Activated naive CD4-positive, alpha-beta T cell treated with anti-CD3 and anti-CD28 coated beads, Interleukin-2, amount 10 ng/mL, durations not matched to agents 7 days and 5 days (primary cell): ENCODE measurements around the gene TBC1D22A.

Experiments used
- CTCF ChIA-PET: fragments of 350-600 bp; sonication (Branson Sonifier 250); formaldehyde crosslinking; loops from one replicate; lab custom pipeline; 2021; ENCODE audit warnings: antibody characterized with exemption; lab: Charles Lee
- DNase-seq: peaks from one replicate; pipeline ENCODE4 v3.0.0-alpha.2; 2020
- H3K27ac Mint-ChIP-seq: one replicate; pipeline ENCODE4 v1.8.0; 2021; ENCODE audit warnings: mild to moderate bottlenecking, moderate library complexity, mixed read lengths
- H3K27me3 Mint-ChIP-seq: one replicate; pipeline ENCODE4 v1.8.0; 2021; ENCODE audit warnings: mild to moderate bottlenecking, mixed read lengths
- H3K36me3 Mint-ChIP-seq: one replicate; pipeline ENCODE4 v1.8.0; 2021; ENCODE audit warnings: mixed read lengths
- H3K4me1 Mint-ChIP-seq: one replicate; pipeline ENCODE4 v1.8.0; 2021; ENCODE audit warnings: mixed read lengths
- H3K4me3 Mint-ChIP-seq: one replicate; pipeline ENCODE4 v1.8.0; 2021; ENCODE audit warnings: mild to moderate bottlenecking, moderate library complexity, mixed read lengths
- H3K9me3 Mint-ChIP-seq: one replicate; pipeline ENCODE4 v1.8.0; 2021; ENCODE audit warnings: mixed read lengths

TBC1D22A gene

DNA sequence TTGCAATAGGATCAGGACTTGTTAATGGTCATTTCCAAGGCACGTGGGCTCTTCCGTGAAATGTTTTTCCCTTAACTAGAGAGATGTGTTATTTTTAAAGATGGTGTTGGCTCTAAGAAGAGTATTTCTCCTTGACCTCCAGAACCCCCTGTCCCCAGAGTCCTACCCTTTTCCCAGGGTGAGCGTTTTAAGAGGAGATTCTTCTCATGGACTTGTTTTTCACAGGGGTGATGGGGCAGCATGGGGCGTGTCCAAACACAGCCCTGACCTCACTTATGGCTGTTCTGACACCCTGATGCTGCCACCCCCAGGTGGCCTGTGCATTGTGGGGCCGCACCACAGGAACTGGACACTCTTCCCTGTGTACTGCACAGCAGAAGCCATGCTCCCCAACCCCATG, 335.7 kb downstream of the TBC1D22A start:
- Mint-ChIP-seq H3K4me1 (no peaks in the 10 kb centered on the region), H3K4me3 (no peak overlapping the region), H3K27ac (no peak overlapping the region), H3K36me3 (peaks cover 3% of the 10 kb centered on the region), H3K27me3 (no peaks in the 10 kb centered on the region), H3K9me3 (peaks cover 4% of the 10 kb centered on the region)
- DNase-seq: no peak
- CTCF ChIA-PET: no interaction called here

DNA sequence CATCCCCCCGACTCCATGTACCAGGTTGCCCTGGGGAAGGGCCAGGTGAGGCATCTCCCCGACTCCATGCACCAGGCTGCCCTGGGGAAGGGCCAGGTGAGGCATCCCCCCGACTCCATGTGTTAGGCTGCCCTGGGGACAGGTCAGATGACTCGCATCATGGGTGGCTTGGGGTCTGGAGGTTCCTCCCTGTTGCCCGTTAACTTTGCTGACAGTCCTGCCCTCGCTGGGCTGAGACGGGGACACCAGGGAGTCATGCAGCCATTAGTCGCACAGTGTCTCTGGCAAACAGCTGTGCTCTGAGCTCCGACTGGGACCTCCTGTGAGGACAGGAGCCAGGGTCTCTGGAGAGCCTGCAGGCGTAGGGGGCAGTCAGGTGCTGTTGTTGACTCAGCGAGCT, 336.1 kb downstream of the TBC1D22A start:
- no peak overlapping the region for H3K27ac Mint-ChIP-seq
- no peaks in the 10 kb centered on the region for H3K27me3 Mint-ChIP-seq
- peaks cover 4% of the 10 kb centered on the region for H3K9me3 Mint-ChIP-seq
- peaks cover 3% of the 10 kb centered on the region for H3K36me3 Mint-ChIP-seq
- no peak overlapping the region for H3K4me3 Mint-ChIP-seq
- H3K4me1 Mint-ChIP-seq: no peaks in the 10 kb centered on the region
- DNase-seq: no peak
- CTCF ChIA-PET: no interaction called here

DNA sequence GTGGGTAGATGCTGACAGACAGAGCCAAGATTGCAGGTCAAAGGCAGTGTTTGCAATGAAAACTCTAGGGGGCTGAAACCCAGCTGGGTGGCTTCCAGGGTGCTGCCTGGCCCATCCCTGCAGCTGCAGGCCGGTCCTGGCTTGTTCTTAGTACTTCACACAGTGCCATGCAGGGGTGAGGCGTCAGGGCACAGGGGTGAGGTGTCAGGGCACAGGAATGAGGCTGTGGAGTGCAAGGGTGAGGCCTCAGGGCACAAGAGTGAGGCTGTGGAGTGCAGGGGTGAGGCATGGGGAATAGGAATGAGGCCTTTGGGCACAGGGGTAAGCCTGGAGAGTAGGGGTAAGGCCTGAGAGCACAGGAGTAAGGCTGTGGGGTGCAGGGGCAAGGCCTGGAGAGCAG, 337.6 kb downstream of the TBC1D22A start:
- CTCF ChIA-PET: no interaction called here
- peaks cover 3% of the 10 kb centered on the region for H3K36me3 Mint-ChIP-seq
- DNase-seq: no peak
- no peak overlapping the region for H3K27ac Mint-ChIP-seq
- H3K9me3 Mint-ChIP-seq: peaks cover 1% of the 10 kb centered on the region
- H3K4me1 Mint-ChIP-seq: no peaks in the 10 kb centered on the region
- H3K27me3 Mint-ChIP-seq: no peaks in the 10 kb centered on the region
- no peak overlapping the region for H3K4me3 Mint-ChIP-seq

DNA sequence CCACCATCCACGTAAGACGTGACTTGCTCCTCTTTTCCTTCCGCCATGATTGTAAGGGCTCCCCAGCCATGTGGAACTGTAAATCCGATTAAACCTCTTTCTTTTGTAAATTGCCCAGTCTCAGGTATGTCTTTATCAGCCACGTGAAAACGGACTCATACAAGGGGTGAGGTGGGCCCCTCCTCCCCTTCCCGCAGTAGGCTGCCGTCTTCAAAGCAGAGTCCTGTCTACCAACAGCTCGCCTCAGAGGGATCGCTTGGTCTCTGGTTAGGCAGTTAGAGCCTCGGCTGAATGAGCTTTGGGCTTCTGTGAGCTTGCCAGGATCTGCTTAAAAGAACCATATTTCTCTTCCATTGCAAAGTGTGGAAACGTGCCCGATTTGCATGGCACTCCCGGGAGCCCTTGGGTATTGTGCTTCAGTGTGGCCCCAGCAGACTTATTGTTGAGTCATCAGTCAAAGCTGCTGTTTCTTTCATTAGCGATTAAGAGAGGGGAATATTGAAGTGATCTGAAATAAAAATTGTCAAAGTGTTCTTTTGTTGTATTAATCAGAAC, 338.3 kb downstream of the TBC1D22A start:
- Mint-ChIP-seq H3K27me3 (no peaks in the 10 kb centered on the region), H3K4me3 (no peak overlapping the region), H3K27ac (no peak overlapping the region), H3K36me3 (peaks cover 3% of the 10 kb centered on the region), H3K9me3 (peaks cover 1% of the 10 kb centered on the region), H3K4me1 (no peaks in the 10 kb centered on the region)
- no peak for DNase-seq
- CTCF ChIA-PET: no interaction called here

DNA sequence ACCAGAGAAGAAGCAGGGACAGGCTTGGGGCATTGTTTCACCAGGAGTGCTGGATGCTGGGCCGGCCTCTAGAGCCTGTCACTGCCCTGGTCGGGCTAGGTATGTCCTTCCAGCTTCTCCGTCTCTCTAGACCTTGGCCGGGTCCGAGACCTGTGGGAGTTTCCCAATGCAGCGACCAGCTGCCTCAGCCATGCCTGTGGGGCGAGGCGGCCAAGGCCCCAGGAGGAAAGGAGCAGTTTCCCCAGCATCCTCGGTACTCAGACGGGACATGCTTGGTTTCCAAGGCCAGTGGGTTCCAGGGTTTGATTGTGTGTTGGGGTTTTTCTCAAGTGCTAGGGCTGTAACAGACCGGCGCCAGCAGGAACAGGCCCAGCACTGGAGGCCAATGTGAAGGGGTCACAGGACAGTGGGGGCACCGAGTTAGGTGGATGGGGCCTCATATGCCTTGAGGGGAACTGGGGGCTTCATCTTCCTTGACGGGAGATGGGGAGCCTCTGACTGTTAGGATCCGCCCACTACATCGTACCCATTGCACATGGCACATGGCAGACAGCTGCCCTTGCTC, 339.0 kb downstream of the TBC1D22A start:
- Mint-ChIP-seq H3K9me3 (peaks cover 1% of the 10 kb centered on the region), H3K27ac (no peak overlapping the region), H3K4me3 (no peak overlapping the region), H3K27me3 (no peaks in the 10 kb centered on the region), H3K4me1 (no peaks in the 10 kb centered on the region), H3K36me3 (peaks cover 3% of the 10 kb centered on the region)
- no peak for DNase-seq
- CTCF ChIA-PET: no interaction called here

DNA sequence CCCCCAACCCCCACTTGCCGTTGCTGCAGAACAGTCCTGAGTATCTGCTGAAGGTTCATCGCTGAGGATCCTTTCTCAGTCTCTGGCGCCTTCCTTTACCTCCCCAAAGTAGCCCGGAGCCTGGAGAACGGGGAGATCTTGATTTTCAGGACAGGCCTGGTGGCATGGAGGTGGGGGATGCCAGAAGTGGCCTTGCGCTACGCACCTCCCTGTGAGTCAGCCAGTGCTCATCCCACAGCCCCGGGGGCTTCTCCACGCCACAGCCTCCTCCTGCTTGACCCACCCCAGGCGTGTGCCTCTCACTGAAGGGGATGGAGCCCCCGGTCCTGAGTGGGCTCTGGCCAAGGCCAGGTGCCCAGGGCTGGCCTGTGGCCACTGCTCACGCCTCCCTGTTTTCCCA, 339.6 kb downstream of the TBC1D22A start:
- Mint-ChIP-seq H3K4me3 (no peak overlapping the region), H3K36me3 (peaks cover 3% of the 10 kb centered on the region), H3K27me3 (no peaks in the 10 kb centered on the region), H3K4me1 (no peaks in the 10 kb centered on the region), H3K27ac (no peak overlapping the region), H3K9me3 (peaks cover 1% of the 10 kb centered on the region)
- CTCF ChIA-PET: no interaction called here
- DNase-seq: no peak

DNA sequence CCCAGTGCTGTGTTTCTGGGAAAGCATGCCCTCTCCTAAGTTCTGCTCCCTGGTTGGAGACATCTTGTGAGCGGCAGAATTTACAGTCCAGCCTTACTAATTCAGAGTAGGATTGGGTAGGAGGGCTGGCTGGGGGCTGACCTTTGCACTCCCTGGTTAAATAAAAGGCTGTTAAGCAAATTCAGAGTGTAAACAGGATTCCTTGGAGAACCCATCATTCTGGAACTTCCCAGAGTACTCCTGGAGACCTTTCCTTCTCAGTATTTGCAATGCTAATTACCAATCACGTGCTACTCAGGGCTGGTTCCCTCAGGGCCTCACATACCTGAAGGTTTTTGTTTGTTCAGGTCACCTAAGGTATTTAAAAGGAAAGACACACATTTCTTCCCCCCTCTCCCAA, 340.2 kb downstream of the TBC1D22A start:
- Mint-ChIP-seq H3K36me3 (peaks cover 3% of the 10 kb centered on the region), H3K4me3 (no peak overlapping the region), H3K27me3 (no peaks in the 10 kb centered on the region), H3K9me3 (peaks cover 1% of the 10 kb centered on the region), H3K4me1 (no peaks in the 10 kb centered on the region), H3K27ac (no peak overlapping the region)
- CTCF ChIA-PET: no interaction called here
- DNase-seq: no peak

DNA sequence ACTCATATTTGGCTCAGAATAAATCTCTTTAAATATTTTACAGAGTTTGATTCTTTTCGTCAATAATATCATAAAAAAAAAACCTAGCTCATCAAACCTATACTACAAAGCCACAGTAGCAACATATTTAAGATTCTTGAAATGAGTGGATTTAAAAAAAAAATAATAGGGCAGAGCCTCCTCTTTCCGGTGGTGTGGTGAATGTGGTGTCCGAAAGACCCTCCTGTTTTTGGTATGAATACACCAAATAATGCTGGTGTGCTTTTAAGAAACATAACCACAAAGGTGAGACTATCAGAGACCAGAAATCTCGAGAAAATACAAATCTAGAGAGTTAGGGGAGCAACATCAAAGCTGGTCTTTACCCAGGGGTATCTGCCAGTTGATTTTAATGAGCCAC, 342.6 kb downstream of the TBC1D22A start:
- Mint-ChIP-seq H3K27ac (no peak overlapping the region), H3K36me3 (peaks cover 3% of the 10 kb centered on the region)
- CTCF ChIA-PET: no interaction called here

DNA sequence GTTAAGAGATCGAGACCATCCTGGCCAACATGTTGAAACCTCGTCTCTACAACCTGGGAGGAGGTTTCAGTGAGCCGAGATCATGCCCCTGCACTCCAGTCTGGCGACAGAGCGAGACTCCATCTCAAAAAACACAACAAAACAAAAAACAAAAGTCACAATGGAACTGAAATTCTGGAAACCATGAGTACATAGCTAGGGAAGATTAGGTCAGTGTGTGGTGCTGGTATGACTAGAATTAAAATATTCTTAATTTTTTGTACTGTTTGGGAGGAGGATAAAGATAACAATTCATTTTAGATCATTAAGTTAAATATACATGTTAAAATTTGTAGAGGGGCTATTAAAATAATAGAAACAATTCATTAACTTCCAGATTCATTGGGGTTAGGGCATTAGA, 344.4 kb downstream of the TBC1D22A start:
- Mint-ChIP-seq H3K27ac (no peak overlapping the region), H3K27me3 (no peaks in the 10 kb centered on the region), H3K4me1 (no peaks in the 10 kb centered on the region), H3K4me3 (no peak overlapping the region), H3K9me3 (no peaks in the 10 kb centered on the region), H3K36me3 (no peaks in the 10 kb centered on the region)
- CTCF ChIA-PET: no interaction called here
- DNase-seq: no peak

More for the DNA sequence above, 342.6 kb downstream of the TBC1D22A start:
- DNase-seq: no peak
- Mint-ChIP-seq H3K27me3 (no peaks in the 10 kb centered on the region), H3K4me3 (no peak overlapping the region), H3K9me3 (peaks cover 1% of the 10 kb centered on the region), H3K4me1 (no peaks in the 10 kb centered on the region)

DNA sequence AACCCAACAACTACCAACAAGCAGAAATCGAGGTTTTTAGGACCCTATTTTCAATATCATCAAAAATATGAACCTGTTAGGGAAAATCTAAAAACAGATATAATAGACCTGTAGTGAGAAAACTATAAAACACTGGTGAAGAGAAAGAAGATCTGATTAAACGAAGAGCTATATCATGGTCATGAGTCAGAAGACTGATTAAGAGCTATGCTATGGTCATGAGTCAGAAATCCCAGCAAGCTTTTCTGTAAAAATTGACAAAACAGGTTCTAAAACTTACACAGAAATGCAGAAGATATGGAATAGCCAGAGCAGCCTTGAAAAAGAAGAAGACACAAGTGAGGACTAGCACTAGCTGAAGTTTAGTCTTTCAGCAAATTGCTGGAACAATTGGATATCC, 345.0 kb downstream of the TBC1D22A start:
- H3K4me3 Mint-ChIP-seq: no peak overlapping the region
- no peaks in the 10 kb centered on the region for H3K9me3 Mint-ChIP-seq
- no peaks in the 10 kb centered on the region for H3K36me3 Mint-ChIP-seq
- CTCF ChIA-PET: interaction anchor here (0.9 kb wide), 1 partner anchor 962 kb away, joined by 3 read pairs; no protein-coding TSS in a partner anchor
- no peak for DNase-seq
- no peak overlapping the region for H3K27ac Mint-ChIP-seq
- H3K4me1 Mint-ChIP-seq: no peaks in the 10 kb centered on the region
- no peaks in the 10 kb centered on the region for H3K27me3 Mint-ChIP-seq

DNA sequence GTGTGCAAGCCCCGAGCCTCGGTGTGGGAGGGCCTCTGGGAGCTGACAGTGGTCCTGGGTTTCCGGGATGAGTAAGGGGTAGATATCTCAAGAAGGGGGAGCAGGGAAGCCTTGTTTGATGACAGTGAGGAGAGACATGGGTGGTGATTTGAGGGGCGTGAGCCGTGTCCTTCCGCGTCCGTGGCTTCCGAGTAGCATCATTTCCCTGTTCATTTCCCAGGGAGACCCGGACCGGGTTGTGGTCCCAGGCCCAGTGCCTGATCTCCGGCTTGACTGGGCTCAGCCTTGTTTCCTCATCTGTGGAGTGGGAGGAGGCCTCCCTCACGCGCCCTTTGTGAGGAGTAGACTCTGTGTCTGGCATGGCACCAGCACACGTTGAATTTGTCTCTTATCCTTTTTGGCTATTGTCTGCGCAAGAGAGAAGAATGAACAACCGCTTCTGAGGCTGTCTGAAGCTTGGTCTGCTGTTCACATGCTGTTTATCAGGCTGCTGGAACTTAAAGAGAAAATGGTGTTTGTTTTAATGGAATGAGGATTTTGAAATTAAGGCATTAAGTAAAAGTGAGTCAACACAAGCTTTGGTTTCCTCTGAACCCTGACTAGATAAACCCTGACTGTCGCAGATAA, 348.5 kb downstream of the TBC1D22A start:
- Mint-ChIP-seq H3K9me3 (no peaks in the 10 kb centered on the region), H3K36me3 (no peaks in the 10 kb centered on the region), H3K27me3 (no peaks in the 10 kb centered on the region), H3K4me3 (no peak overlapping the region), H3K4me1 (no peaks in the 10 kb centered on the region), H3K27ac (no peak overlapping the region)
- no peak for DNase-seq
- CTCF ChIA-PET: no interaction called here

DNA sequence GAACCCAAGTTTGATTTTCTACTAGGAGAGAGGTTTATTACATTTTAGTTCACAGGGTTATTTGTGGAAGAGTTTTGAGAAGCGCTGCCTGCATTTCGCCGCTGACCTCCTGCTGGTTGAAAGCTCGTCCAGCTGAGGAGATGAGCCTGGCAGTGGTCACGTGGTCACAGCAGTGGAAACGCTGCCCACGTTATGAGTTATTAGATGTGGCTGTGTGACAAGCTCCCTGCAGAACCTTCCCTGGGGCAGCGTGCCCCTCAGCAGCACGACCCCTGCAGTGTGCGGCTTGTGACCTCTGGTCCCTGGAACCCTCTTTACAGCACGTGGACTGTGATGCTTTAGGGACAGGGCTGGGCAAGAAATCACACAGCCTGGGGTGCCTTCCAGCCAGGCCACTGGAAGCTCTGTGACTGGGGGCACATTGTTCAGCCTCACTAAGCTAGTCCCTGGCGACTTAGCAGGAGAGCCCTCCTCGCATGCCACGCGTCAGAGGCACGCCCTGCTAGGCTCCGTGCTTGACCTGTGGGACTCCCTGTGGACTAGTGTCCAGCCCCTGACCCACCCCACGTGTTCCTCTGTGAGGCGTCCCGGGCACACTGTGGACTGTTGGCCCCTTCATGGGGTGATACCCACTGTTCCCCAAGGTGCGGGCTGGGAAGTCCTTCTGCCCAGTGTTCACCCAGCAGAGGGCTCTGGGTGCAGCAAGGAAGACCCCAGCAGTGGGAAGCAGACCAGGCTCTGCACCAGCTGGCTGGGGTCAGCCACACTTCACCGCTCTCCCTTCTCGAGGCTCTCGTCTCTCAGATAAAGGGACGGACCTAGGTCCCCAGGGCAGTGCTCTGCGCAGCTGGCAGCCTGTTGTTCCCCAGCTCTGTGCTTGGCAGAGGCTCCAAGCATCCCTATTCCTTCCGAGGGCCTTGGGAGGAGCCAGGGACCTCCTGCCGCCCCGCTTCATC, 349.5 kb downstream of the TBC1D22A start:
- Mint-ChIP-seq H3K4me1 (no peaks in the 10 kb centered on the region), H3K27me3 (no peaks in the 10 kb centered on the region)

DNA sequence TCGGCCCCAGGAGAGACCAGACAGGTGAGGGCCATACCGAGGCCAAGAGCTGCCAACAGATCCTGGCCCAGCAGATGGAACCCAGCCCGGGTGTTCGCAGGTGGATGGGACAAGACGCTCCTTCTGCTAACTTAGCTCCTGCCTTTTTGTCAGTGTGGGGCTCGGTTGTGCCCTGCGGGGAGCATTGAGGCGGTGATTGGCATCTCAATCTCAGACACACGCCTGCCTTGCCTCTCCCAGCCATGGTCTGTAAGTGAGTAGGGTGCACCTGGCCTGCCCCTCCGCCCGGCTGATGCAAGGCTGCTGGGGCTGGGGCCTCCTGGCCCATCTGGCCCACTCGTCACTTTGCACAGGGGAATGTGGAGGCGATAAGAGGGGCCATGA, 350.1 kb downstream of the TBC1D22A start:
- no peak overlapping the region for H3K4me3 Mint-ChIP-seq
- CTCF ChIA-PET: no interaction called here
- no peaks in the 10 kb centered on the region for H3K4me1 Mint-ChIP-seq
- no peak overlapping the region for H3K27ac Mint-ChIP-seq
- no peaks in the 10 kb centered on the region for H3K9me3 Mint-ChIP-seq
- no peaks in the 10 kb centered on the region for H3K36me3 Mint-ChIP-seq
- no peaks in the 10 kb centered on the region for H3K27me3 Mint-ChIP-seq
- no peak for DNase-seq

More for the DNA sequence above, 349.5 kb downstream of the TBC1D22A start:
- Mint-ChIP-seq H3K27ac (no peak overlapping the region), H3K9me3 (no peaks in the 10 kb centered on the region), H3K4me3 (no peak overlapping the region), H3K36me3 (no peaks in the 10 kb centered on the region)
- DNase-seq: no peak
- CTCF ChIA-PET: no interaction called here

DNA sequence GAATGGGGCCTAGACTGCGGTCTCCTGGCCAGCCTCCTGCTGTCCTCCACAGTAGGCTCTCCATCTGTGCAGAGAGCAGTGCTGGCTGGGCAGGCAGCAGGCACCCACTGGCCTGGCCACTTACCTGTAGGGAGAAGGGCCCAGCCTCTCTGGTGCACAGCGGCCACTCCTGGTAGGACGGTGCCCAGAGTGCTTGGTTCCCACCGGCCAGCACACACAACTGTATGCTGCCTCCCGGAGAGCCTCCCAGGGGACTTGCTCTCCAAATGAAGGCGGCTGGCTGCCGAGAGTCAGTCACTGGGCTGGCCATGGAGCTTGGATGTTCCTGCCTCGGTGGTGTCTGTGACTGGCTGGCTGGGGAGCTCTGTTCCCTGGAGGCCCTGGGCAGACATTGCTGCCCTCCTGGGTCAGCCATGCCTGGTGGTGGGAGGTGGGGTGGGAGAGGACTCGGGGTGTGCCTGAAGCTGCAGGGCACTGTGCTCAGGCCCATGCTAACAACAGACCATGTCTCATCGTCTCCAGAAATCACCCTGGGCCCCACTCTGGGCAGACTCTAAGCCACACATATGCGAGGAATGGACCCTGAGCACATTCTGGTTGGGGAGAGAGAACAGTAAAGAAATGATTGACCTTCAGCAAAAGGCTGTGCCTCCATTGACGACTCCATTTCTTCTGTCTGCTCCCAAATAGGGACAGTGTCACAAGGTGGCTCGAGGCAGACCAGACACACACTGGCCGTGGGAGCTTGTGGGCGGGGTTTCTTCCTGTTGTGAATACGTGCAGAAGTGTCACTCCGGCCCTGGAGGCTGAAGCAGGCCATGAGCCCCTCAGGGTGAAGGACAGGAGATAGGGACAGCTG, 350.8 kb downstream of the TBC1D22A start:
- Mint-ChIP-seq H3K4me1 (no peaks in the 10 kb centered on the region), H3K36me3 (no peaks in the 10 kb centered on the region), H3K9me3 (no peaks in the 10 kb centered on the region), H3K27me3 (no peaks in the 10 kb centered on the region), H3K27ac (no peak overlapping the region), H3K4me3 (no peak overlapping the region)
- no peak for DNase-seq
- CTCF ChIA-PET: no interaction called here
